Measurements from ENCODE around the gene CUL7.

- no peak for TF ChIP-seq CTCF (IDR thresholded peaks at IDR 0.05)
- no peak for TF ChIP-seq EP300 (IDR thresholded peaks at IDR 0.05)
- peak; percentile 77 for TF ChIP-seq POLR2A (IDR thresholded peaks at IDR 0.05)
Observed at GRCh38 chr6:43053545-43054205, at the start of gene CUL7.
